GM03348 (cell line): ENCODE measurements around the gene SLC39A9.

Experiments used
- DNase-seq: peaks from one replicate; pipeline ENCODE4 v3.0.0; 2012; ENCODE audit warnings: low spot score

Gene SLC39A9, protein sequence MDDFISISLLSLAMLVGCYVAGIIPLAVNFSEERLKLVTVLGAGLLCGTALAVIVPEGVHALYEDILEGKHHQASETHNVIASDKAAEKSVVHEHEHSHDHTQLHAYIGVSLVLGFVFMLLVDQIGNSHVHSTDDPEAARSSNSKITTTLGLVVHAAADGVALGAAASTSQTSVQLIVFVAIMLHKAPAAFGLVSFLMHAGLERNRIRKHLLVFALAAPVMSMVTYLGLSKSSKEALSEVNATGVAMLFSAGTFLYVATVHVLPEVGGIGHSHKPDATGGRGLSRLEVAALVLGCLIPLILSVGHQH

DNA sequence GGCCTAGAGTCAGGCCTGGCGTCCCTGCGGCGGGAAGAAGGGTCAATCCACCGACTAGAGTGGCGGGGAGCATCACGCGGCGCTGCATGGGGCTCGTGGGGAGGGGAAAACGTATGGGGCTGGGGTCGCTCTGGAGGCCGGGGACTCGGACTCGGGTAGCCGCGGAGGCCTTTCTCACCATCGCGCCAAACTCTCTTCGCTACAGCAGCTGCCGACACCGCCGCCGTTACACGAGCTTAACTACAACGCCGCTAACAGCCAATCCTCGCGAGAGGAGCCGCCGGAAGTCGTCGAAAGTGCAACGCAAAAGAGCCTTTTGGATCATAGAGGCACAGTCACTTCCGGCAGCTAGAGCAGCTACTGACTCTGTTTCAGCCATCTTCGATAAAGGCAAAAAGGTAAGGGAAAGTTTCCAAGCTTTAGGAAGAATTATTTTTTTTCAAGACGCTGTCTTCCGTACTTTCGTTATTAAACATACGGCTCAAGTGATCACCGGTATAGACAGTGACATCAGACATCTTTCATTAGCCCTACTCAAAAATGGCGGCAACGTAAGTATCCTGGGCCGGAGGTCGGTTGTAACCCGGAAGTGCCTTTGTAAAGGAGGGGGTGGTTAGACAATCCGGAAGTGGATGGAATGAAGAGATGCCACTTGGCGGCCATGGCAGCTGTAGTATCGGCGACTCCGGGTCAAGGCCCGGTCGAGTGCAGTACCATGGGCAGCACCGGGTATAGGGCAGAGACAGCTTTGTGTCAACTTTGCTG, at the start of gene SLC39A9, which contains the start of gene ERH:
SLC39A9 (plus strand) TSS at position 640 of the 765 bp plus-strand sequence. CDS start 678 bp downstream, outside the sequence.
ERH (minus strand) TSS at position 247 of the 765 bp plus-strand sequence; CDS start at position 181, 66 bp downstream.
- DNase-seq: peak; percentile 95

DNA sequence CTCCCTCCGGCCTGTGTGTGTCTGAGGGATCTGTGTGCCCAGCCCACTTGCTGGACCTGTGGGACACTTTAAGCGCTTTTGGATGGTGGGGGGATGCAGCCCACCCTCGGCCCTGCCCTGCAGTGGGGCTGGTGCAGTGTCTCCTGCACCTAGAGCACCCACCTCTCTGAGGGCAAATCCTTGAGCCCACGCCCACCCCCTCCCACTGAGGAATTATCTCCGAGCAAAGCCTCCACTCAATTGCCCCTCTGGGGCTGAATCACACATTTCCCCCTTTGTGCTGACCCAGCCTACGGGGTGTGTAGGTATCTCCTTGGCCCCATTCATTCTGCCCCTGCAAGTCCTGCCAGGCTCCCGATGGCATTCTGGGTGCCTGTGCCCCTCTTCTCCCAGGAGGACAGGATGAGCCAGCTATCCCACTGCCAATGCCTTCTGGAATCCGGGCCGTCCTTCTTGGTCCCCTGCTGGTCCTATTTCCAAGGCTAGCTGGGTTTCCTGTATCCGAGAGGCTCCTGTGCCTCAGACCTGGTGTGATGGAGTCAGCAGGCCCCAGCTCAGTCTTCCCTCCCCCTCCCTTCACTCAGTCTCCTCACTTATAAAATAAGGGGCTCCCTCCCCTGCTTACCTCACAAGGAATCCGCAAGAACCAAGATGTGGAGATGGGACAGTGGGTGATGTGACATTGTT, 49.3 kb upstream of the SLC39A9 start:
- no peak for DNase-seq

DNA sequence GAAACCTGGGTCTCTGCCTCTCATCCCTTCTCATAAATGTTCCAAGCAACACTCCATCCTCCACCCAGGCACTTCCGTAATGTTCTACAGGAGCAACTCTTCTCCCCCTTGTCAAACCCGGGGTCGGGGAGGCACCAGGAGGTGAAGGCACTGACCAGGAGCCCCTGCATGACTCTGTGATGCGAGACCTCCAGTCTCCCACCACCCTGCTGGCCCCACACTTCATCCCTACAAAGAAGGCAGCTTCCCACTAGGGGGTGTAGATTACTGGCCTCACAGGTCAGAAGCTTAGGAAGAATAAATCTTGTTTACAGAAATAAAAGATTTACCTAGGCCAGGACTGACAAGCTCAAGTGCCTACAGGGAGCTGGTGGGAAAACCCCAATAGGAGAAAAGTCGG, 47.6 kb upstream of the SLC39A9 start:
- DNase-seq: no peak

DNA sequence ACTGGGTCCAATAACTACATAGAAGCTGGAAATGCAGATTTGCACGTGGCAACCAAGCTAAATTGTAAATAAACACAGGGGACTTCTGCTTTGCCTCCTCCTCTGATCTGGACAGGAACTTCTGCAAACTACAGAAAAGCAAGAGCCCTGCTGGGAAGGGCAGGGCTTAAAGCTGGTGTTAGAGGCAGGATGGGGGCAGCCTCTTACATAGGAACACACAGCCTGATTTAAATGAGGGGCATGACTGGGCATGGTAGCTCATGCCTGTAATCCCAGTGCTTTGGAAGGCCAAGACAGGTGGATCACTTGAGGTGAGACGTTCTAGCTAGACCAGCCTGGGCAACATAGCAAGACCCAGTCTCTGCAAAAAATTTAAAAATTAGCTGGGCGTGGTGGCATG, 47.1 kb upstream of the SLC39A9 start:
- DNase-seq: no peak

DNA sequence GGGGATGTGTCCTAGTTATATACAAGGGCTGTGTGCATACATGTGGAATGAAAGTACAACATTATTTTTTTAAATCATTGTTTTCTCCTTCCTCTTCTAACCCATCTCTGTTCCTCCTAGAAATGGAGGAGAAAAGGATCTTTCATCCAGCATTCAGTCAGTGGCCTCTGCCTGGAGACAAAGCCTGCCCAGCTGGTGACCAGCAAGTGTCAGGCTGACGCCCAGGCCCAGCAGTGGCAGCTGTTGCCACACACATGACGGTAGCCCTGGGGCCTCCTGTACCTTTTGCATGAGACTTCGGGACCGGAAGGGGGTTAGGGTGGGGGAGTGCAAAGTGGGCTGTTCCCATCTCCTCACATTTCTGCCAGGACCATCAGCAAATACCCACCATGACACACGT, 46.6 kb upstream of the SLC39A9 start:
- DNase-seq: no peak

DNA sequence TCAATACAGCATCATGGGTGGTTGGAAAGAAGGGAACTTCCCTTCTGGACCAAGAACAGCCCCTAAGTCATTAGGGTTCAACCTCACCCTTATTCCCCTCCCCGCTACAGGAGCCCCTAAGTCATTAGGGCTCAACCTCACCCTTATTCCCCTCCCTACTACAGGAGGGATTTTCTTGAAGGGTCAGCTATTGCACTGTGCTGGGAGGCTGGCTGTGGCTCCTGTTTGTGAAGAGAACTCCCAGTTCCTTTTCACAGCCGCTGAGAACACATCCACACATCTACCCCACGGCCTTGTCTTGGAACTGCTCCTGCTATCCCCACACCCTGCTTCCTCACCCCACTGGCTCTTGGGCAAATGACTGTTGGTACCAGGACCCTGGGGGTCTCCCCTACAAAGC, 45.3 kb upstream of the SLC39A9 start:
- no peak for DNase-seq

DNA sequence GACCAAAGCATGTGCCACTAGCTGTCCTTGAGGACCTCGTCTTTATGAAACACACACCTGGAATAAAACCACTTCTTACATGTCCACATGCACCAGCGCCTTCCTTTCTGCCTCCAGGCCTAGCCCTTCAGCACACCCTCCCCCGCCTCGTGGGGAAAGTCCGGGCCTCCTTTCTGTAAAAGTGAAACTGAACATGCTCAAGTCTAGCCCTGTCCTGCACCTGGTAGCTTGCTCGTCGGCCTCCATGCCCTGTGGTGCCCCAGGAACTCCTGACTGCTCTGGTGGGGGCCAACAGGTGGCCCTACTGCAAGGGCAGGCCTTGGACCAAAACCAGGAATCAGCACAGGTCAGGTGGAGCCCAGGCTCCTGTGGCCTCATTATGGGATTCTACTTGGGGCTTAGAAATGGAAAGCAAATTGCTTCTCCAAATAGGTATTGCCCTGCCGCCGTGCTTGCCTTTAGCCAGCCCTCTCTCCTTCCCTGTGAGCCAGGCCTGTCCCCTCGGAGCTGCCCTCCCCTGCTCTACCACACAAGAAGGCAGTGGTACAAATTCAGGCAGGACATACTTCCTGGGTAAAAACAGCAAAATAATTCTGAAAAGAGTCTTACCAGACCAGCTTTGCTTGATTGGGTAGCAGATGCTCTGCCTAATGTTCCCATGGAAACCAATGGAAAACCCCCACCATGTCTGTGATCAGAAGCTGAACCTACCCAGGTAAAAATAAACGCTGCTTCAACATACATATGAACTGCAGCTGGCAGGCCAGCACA, 43.9 kb upstream of the SLC39A9 start:
- DNase-seq: no peak

DNA sequence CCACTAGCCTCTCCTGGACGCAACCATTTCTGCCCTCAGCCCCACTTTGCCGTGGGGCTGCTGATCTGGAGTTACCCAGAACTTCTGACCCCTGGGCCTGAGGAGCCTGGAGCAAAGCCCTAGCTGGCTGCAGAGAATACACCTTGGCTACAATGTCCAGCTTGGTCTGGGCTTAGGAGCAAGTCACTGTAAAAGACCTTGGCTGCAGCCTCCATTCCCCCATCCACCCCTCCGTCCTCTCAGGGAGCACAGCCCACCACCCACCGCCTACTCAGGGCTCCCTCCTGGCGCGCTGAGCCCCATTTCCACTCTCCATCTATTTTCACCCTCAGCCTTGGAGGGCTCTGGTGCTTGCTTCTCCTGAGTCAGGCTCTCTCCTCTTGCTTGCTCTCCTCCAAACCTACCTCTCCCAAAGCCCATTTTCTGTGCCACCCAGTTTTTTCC, 43.3 kb upstream of the SLC39A9 start:
- no peak for DNase-seq

DNA sequence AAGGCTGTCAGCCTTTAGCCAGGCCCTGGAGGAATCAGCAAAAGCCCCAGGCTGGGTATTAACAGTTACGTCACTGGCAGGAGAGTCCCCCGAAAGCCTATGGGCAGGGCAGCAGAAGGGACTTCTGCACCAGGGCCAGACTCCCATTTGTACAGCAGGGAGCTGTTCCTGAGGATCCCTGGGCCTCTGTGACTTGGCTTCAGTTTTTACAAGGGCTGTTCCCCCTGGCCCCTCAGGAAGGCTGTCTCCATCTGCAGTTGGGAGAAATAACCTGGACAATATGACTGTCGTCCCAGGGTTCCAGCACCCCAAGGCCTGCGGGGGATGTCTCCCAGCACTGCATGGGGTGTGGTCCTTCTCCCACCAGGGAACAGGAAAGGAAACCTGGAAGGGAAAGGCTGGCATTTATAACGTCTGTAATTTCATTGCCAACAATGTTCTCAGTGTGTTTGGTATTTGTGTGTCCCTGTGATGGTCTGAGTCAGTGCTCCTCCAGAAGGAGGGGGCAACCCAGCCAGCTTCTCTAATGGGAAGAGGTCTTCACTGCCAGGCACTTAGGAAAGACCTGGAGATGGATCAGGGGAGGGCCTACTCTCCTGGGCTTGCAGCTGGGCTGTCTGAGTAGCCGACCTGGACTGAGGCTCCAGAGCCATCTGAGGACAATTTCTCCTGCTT, 42.7 kb upstream of the SLC39A9 start:
- peak; percentile 87 for DNase-seq

DNA sequence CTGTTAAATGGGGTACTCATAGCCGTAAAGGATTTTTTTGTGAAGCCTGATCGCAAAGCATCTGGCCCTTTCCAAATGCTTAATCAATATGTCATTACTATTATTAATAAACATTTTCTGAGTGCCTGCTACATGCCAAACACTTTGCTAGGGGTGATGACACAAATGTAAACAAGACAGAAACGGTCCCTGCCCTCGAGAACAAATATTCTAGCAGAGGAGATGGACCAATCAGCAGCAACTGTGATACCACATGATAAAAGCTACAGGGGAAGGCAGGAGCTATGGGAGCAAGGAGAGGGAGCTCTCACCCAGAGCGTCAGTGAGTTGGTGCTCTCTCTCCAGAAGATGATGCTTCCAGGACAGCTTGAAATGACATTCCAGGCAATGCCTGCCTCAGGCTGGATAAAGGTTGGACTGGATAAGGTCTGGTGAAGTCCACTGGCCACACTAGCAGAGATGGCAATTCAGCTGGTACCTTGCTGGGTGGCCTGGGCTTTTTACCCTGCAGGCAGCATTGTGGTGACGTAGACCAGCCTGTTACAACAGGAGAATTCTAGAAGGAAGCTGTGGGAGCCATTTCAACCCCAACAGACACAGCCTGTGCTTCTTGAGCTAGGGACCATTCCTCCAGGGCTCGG, 41.5 kb upstream of the SLC39A9 start:
- DNase-seq: no peak

DNA sequence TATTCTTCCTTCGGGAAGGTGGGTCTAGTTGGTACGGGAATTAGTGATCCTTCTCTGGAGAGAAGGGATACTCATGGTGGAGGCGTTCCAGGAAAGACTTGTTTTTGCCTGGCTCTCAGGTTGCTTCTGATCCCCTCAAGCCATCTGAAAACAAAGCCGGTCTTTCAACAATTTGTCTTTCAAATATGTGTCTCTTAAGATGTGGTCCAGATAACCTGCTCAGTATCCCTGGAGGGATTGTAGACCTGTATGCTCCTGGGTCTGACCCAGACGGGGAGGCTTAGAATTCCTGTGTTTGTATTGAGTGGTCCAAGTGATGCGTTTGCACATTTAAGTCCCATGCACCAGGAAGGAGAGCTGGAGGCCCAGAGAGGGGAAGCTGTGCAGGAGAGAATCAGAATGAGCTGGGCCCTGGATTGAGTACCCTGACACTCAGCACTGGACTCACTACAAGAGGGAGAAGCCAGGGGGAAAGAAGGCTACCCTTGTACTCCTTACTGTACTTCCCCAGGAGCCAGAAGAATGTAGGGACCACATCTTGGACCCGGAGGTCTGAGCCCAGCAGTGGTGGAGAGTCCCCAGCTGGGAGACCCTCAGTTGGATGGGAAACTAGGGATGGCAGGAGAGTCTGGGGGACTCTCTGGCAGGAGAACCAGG, 40.8 kb upstream of the SLC39A9 start:
- DNase-seq: no peak

DNA sequence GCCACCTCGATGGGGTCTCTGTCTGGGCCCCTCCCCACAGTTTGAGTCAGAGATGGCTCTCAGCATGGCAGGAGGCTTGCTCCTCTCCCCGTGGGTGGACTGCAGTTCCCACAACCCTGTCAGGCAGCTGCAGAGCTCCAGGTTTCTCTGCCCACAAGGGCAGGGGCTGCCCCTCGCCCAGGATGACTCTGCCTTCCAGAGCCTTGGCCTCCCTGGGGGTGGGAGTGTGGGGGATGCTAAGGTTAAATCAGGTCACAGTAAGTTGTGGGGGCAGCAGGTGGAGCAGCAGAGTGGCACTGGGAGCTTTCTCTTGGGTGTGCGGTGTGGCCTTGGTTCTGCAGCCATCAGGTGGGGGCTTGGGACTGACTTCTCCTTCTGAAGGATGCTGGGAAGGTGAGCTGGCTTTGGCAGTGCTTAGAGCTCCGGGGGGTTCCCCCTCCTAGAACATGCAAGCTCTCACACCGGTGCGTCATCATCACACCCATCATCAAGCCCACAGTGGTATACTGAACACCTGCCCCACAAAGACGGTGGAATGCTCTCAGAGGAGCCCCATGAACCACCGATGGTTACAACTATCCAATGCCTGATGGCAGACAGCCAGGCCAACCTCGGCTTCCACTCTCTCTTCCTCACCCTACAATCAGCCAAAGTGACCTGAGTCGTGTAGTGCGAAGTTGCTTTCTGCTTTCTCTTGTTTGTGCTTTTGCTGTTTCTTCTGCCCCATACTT, 40.1 kb upstream of the SLC39A9 start:
- DNase-seq: no peak

DNA sequence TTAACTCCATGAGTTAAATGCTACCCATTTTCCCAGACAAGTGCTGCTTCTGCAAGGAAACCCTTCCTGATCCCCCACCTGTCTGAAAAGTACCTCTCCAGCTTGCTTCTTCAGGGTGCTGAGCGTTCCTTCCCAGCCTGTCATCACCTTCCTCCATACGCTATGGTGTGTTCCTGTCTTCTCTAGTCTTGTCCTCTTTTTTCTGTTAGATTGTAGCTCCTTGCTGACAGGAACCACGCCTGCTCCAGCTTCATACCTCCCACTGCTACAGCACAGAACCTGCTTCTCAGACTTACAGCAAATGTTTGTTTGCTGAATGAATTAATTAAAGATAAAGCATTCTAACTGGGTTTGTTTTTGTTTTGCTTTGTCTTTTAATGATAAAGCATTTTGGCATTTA, 39.5 kb upstream of the SLC39A9 start:
- no peak for DNase-seq

DNA sequence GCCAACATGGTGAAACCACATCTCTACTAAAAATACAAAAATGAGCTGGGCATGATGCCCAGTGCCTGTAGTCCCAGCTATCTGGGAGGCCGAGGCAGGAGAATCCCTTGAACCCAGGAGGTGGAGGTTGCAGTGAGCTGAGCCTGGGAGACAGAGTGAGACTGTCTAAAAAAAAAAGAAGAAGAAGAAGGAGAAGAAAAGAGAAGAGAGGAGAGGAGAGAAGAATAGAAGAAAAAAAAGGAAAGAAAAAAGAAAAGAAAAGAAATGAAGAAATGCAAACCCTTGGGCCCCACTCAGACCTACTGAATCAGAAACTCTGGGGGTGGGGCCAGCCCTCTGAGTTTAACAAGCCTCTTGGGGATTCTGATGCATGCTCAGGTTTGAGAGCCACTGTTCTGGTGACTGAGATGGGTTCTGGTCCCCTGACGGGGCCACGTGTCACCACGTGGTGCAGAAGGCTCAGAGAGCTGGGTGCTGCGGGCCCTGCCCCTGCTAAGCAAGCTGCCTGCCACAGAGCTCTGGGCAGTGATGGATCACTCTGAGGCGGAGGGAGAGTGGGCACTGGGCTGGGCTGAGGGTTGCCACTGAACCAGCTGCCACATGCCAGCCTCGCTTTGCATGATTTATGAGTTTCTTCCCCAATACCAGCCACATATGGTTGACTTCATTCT, 37.9 kb upstream of the SLC39A9 start:
- no peak for DNase-seq

DNA sequence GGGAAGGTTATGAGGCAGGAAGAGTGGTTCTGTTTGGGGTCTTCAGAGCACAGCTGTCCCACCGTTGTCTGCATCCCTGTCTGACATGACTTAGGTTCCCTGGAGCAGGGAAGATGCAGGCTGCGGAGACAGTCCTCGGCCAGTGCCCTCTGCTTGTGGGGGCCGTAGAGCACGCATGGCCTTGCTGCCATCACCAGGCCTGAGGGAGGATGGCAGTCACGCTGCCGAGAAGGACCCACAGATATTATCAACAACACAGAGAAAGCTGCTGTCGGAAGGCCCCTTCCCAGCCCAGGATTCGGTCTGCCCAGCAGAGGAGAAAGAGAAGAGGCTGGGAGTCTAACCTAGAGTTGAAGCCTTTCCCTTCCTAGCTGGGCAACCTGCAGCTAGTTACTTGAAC, 35.4 kb upstream of the SLC39A9 start:
- peak; percentile 84 for DNase-seq

DNA sequence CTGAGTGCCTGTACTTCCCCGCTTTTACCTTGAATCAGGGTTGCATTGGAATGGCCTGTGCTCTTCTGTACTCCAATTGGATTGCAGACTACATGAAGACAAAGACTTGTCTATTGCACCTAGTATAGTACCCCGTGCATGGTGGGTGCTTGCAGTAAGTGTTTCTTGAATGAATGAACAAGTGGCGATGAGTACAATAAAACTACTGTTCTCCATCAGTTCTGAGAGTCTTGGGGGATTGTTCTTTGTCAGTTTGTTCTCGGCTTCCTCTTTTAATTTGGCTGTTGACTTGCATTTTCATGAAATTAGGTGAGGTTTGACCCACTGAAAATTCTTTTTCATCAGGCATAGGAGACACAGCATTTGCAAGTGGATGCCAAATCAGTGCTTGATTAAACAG, 34.5 kb upstream of the SLC39A9 start:
- DNase-seq: no peak

DNA sequence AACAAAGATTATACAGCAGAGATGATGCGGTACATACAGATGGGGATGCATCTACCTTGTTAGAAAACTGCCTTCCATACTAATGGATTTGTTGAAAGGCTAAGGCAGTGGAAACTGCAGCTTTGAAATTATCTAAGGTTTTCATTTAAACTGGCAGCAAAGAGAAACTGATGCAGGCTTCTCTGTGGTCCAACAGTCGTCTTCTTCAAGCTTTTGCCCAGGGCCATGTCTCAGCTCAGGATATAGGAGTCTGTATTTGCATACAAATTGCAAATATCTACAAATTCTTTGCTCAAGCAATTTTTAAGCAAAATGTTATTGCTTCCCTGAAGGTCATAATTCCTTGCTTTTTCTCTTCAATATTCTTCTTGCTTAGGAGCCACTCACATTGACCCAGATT, 34.1 kb upstream of the SLC39A9 start:
- no peak for DNase-seq

DNA sequence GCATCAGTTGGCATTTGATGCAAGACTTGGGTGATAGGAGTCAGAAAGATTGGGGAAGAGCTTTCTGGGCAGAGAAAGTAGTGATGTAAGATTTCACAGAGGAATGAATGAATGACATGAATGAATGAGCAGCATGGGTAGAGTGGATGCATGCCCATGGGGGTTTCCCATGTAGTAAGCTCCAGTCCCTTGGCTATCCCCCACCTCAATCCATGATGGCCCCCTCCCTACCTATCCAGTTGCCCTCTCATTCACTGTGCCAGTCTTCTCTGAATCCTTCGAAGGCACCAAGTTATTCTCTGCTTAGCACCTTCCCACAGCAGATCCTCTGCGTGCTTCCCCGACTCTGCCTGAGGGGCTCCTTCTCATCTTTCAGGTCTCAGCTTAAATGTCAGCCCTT, 32.4 kb upstream of the SLC39A9 start:
- no peak for DNase-seq

DNA sequence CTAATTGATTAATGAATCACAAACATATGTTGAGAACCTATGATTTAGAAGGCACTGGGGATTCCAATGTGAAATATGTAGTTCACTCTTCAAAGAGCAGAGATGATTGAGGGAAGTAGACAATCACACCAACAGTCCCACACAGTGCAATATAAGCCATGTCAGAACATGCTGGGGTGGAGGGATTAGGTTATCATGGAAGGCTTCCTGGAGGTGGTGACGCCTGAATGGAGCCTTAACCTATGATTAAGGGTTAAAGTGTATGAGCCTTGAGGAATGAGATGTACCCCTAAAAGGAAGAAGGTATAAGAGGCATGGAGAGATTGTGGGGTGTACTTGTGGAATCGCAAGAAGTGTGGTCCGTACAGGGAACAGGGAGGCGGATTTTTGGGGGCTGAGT, 31.7 kb upstream of the SLC39A9 start:
- no peak for DNase-seq
